ENCODE results near the gene ADCK1.

- TF ChIP-seq CTCF (IDR thresholded peaks at IDR 0.05) (no peak), POLR2A (IDR thresholded peaks at IDR 0.05) (no peak)
These were observed 90.1 kb downstream of the ADCK1 start for GRCh38 chr14:77889971-77890442.
